GM12892 (cell line): ENCODE measurements around the gene RNU6-9.

Experiments used
- DNase-seq: peaks from one replicate; pipeline ENCODE4 v3.0.0; 2011; ENCODE audit not compliant: insufficient read length
- FAIRE-seq: peaks from 2 replicates; lab custom pipeline; 2011; peaks lifted over from hg19 to GRCh38; lab: Jason Lieb, UNC
- POLR2A ChIP-seq: IDR thresholded peaks from 2 replicates; pipeline ENCODE4 v1.6.1; 2011; ENCODE audit warnings: low read depth, low read length, control low read depth
- POLR2AphosphoS5 ChIP-seq: IDR thresholded peaks from 2 replicates; pipeline ENCODE4 v1.6.1; 2011; ENCODE audit warnings: low read depth, low read length, control low read depth
- TAF1 ChIP-seq: IDR thresholded peaks from 2 replicates; pipeline ENCODE4 v1.6.1; 2011; ENCODE audit warnings: low read depth, mild to moderate bottlenecking, control low read depth, low read length, borderline replicate concordance

Gene RNU6-9

GRCh38 chr19:899336-900042, 6.2 kb downstream of the RNU6-9 start:
- no peak for FAIRE-seq
- TF ChIP-seq POLR2A (no peak), POLR2AphosphoS5 (no peak), TAF1 (no peak)

GRCh38 chr19:900043-900301, 6.7 kb downstream of the RNU6-9 start:
- FAIRE-seq (no peak), DNase-seq (no peak)
- no peak for TF ChIP-seq POLR2AphosphoS5
- TF ChIP-seq TAF1 = no peak
- TF ChIP-seq POLR2A = no peak

More at GRCh38 chr19:899336-900042, 6.2 kb downstream of the RNU6-9 start:
- no peak for DNase-seq

- TF ChIP-seq POLR2AphosphoS5 = no peak
- no peak for TF ChIP-seq POLR2A
- no peak for TF ChIP-seq TAF1
- DNase-seq (no peak), FAIRE-seq (no peak)
Observed at GRCh38 chr19:900302-901111, 7.2 kb downstream of the RNU6-9 start.

DNA sequence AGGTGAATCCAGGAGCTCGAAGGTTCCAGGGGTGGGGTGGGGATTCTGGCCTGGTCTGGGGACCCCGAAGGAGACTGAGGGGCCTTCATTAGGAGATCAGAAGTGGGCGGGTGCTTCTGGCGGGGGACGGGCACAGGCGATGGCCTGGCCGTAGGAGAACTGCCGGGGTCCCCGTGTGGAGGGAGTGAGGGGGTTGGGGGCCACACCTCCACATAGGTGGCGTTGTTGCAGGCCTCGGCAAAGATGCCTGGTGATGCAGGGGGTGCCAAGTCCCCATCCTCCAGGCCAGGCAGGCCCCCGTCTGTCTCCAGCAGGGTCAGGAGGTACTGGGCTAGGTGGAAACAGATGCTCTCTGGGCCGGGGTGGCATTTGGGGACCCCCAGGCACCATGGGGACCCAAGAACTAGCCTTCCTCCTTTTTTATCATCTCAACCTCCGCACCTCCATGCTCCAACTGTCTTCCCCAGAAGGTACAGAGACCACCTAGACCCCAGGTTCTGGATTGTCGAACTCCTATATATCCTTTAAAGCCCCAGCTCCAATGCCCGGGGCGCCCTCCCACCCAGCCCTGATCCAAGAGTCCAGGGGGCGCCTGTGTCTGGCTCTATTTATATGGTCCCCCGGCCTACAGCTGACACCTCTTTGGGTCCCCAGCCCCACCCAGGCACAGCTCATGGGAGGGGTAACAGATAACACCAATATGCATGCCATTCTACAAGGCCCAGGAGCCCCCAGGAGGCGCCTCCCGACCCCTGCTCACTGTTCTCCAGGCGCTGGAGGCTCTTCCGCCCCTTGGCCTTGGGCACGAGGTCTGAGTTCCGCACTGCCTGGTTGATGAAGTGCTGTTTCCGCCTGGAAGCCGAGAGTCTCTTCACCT, 8.2 kb downstream of the RNU6-9 start:
- DNase-seq (no peak), FAIRE-seq (no peak)
- TF ChIP-seq TAF1 (no peak), POLR2A (no peak), POLR2AphosphoS5 (no peak)

DNA sequence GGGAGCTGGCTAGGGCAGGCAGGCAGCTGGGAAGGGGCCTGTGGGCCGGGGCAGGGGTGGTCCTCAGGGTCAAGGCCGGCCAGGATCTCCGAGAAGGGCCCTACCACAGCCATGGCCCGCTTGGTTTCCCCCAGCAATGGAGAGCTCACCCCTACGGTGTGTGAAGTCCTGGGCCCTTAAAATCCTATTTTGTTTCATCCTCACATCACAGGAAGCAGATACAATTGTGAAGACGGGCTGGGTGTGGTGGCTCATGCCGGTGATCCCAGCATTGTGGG, 8.7 kb downstream of the RNU6-9 start:
- no peak for DNase-seq
- TF ChIP-seq TAF1 (no peak), POLR2AphosphoS5 (no peak), POLR2A (no peak)

DNA sequence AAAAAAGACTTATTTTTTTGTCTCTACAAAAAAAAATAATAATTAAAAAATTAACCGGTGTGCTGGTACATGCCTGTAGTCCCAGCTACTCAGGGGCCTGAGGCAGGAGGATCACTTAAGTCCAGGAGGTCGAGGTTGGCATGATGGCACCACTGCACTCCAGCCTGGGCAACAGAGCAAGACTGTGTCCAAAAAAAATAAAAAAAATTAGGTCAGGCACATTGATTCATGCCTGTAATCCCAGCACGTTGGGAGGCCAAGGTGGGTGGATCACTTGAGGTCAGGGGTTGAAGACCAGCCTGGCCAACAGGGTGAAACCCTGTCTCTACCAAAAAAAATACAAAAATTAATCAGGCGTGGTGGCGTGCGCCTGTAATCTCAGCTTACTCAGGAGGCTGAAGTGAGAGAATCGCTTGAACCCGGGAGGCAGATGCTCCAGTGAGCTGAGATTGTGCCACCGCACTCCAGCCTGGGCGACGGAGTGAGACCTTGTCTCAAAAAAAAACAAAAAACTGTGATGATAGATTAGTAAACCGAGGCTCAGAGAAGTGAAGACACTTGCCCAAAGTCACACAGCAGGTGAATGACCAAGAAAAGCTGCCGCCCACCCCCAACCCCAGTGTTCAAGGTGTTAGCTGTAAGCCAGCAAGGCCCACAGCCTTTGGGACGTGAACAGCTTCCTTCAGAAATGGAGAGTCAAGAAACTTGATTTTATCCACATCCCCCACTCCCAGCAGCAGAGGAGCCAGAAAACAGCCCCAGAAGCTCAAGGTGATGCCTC, 9.4 kb downstream of the RNU6-9 start:
- no peak for FAIRE-seq
- DNase-seq = no peak
- no peak for TF ChIP-seq POLR2AphosphoS5
- no peak for TF ChIP-seq POLR2A
- TF ChIP-seq TAF1 = no peak

More for the DNA sequence above, 8.7 kb downstream of the RNU6-9 start:
- FAIRE-seq = no peak

DNA sequence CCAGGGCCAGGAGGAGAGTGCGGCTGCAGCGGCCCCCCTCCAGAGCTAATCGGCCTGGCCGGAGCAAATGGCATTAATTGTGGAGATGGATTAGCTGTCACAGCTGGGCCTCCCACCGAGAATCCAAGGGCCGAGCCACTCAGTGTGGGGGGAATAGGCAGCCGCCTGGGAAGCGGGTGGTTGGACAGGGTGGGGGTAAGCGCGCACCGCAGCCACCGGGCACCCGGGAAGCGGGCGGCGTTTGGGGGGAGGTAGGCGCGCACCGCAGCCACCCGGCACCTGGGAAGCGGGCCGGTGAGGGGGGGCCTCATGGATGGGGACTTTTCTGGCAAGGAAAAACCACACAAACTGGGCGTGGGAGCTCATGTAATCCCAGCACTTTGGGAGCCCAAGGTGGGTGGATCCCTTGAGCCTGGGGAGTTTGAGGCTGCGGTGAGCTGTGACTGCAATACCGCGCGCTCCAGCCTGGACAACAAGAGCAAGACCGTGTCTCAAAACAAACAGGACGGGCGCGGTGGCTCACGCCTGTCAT, 10.0 kb downstream of the RNU6-9 start:
- DNase-seq (no peak), FAIRE-seq (no peak)
- TF ChIP-seq POLR2A = no peak
- TF ChIP-seq POLR2AphosphoS5 = no peak
- TF ChIP-seq TAF1 = no peak

DNA sequence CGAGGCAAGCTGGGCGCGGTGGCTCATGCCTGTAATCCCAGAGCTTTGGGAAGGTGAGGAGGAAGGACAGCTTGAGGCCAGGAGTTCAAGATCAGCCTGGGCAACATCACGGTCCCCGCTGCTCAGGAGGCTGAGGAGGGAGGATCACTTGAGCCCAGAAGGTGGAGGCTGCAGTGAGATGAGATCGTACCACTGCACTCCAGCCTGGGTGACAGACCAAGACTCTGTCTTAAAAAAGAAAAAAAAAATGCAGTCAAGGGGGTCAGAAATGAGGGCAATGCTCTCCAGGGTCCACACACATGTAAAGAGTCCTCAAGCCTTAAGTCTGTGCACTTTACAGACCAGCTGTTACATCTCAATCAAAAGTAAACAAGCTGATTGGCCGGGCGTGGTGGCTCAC, 11.3 kb downstream of the RNU6-9 start:
- DNase-seq = no peak
- no peak for TF ChIP-seq POLR2AphosphoS5
- no peak for TF ChIP-seq TAF1
- TF ChIP-seq POLR2A = no peak
- no peak for FAIRE-seq

DNA sequence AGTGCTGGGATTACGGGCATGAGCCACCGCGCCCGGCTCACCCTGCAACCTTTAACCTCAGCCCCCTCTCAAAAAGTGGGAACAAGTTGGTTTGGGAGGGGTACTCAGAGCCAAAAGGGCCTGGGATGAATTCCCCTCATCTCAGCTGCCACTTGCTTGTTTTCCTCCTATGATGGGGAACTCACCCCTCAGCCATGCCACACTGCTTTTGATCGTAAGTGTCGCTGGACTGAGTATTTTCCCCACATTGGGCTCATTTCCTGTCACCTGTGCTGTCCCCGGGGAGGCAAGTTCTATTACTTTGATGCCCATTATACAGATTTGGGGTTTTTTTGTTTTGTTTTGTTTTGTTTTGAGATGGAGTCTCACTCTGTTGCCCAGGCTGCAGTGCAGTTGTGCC, 13.2 kb downstream of the RNU6-9 start:
- DNase-seq (no peak), FAIRE-seq (peak; percentile 5)
- TF ChIP-seq POLR2AphosphoS5 (no peak), TAF1 (no peak), POLR2A (no peak)

GRCh38 chr19:907183-907853, 14.0 kb downstream of the RNU6-9 start:
- TF ChIP-seq POLR2AphosphoS5 (no peak), POLR2A (no peak), TAF1 (no peak)
- FAIRE-seq = peak; percentile 77

More at GRCh38 chr19:907183-907853, 14.0 kb downstream of the RNU6-9 start:
- DNase-seq = no peak
